Measurements from ENCODE around the gene UBA6. TPM values are rescaled to one million over a fixed set of nuclear protein-coding genes. Genes with fewer than 3 reads are reported as not detected.

The UBA6 gene
- total RNA-seq, 1 donor: 138 TPM

- H3K4me3 ChIP-seq (ENCODE audit: low read depth, low read length): no peak overlapping the region
- peak; percentile 84 for DNase-seq (ENCODE audit: low read depth)
Measured at GRCh38 chr4:67593741-67594175, 107.2 kb downstream of the UBA6 start.

GRCh38 chr4:67587156-67587555 lies 113.8 kb downstream of the UBA6 start:
- TF ChIP-seq CTCF (IDR thresholded peaks at IDR 0.05; ENCODE audit: insufficient read depth, low read length): no peak
- no peak for DNase-seq (ENCODE audit: low read depth)
- H3K4me3 ChIP-seq (ENCODE audit: low read depth, low read length): no peak overlapping the region

More at GRCh38 chr4:67593741-67594175, 107.2 kb downstream of the UBA6 start:
- TF ChIP-seq CTCF (IDR thresholded peaks at IDR 0.05; ENCODE audit: insufficient read depth, low read length): no peak

- H3K4me3 ChIP-seq (ENCODE audit: low read depth, low read length): no peak overlapping the region
Measured at GRCh38 chr4:67584496-67584895, 116.5 kb downstream of the UBA6 start.

GRCh38 chr4:67581913-67582312 lies 119.0 kb downstream of the UBA6 start:
- no peak for DNase-seq (ENCODE audit: low read depth)
- no peak overlapping the region for H3K4me3 ChIP-seq (ENCODE audit: low read depth, low read length)
- no peak for TF ChIP-seq CTCF (IDR thresholded peaks at IDR 0.05; ENCODE audit: insufficient read depth, low read length)

More at GRCh38 chr4:67584496-67584895, 116.5 kb downstream of the UBA6 start:
- no peak for DNase-seq (ENCODE audit: low read depth)
- no peak for TF ChIP-seq CTCF (IDR thresholded peaks at IDR 0.05; ENCODE audit: insufficient read depth, low read length)

- H3K4me3 ChIP-seq (ENCODE audit: low read depth, low read length): no peak overlapping the region
- DNase-seq (ENCODE audit: low read depth): no peak
- TF ChIP-seq CTCF (IDR thresholded peaks at IDR 0.05; ENCODE audit: insufficient read depth, low read length): no peak
Measured at GRCh38 chr4:67581208-67581857, 119.6 kb downstream of the UBA6 start.

- DNase-seq (ENCODE audit: low read depth): no peak
- H3K4me3 ChIP-seq (ENCODE audit: low read depth, low read length): no peak overlapping the region
- no peak for TF ChIP-seq CTCF (IDR thresholded peaks at IDR 0.05; ENCODE audit: insufficient read depth, low read length)
Measured at GRCh38 chr4:67580577-67580976, 120.4 kb downstream of the UBA6 start.

GRCh38 chr4:67576538-67576937 lies 124.4 kb downstream of the UBA6 start:
- no peak for DNase-seq (ENCODE audit: low read depth)

More at GRCh38 chr4:67576538-67576937, 124.4 kb downstream of the UBA6 start:
- H3K4me3 ChIP-seq (ENCODE audit: low read depth, low read length): no peak overlapping the region
- no peak for TF ChIP-seq CTCF (IDR thresholded peaks at IDR 0.05; ENCODE audit: insufficient read depth, low read length)

Data from fibroblast of the aortic adventitia (primary cell).